ENCODE results near the gene TMEM154. TPM values are rescaled to one million over a fixed set of nuclear protein-coding genes. Genes with fewer than 3 reads are reported as not detected.

Gene TMEM154
- total RNA-seq, 2 experiments from 2014 or later: 13.6 to 16.7 TPM

- H3K36me3 Mint-ChIP-seq (ENCODE audit: low read depth): no peaks in the 10 kb centered on the region
- DNase-seq (no peak), ATAC-seq (ENCODE audit: poor library complexity) (no peak)
- H3K4me1 Mint-ChIP-seq (ENCODE audit: low read depth): peaks cover 21% of the 10 kb centered on the region
- H3K9me3 Mint-ChIP-seq: peaks cover 5% of the 10 kb centered on the region
- Histone ChIP-seq H3K27ac (ENCODE audit: low read depth in 1 of 2, low read length in 2 of 2) (no peak overlapping the region), H3K27me3 (ENCODE audit: control insufficient read depth in 1 of 2, insufficient read depth in 2 of 2, low read length in 2 of 2) (no peaks in the 10 kb centered on the region), H3K36me3 (ENCODE audit: insufficient read depth, low read length) (no peaks in the 10 kb centered on the region), H3K4me3 (ENCODE audit: low read length) (no peak overlapping the region), H3K9me3 (ENCODE audit: control insufficient read depth in 1 of 2, insufficient read depth in 1 of 2, low read length in 2 of 2) (no peaks in the 10 kb centered on the region), H3K4me1 (ENCODE audit: insufficient read depth, low read length) (peaks cover 19% of the 10 kb centered on the region)
- ChIA-PET CTCF (no interaction called here), POLR2A (interaction anchor here (1.0 kb wide), 1 partner anchor 28 kb away, joined by 3 read pairs; no protein-coding TSS in a partner anchor)
- intact Hi-C loops (cut with DNase I, micrococcal nuclease): no loop called here
- H3K4me3 Mint-ChIP-seq: no peak overlapping the region
- no peak for TF ChIP-seq CTCF (IDR thresholded peaks at IDR 0.05)
- H3K27me3 Mint-ChIP-seq: no peaks in the 10 kb centered on the region
- H3K27ac Mint-ChIP-seq: no peak overlapping the region
These were observed 98.1 kb downstream of the TMEM154 start for GRCh38 chr4:152581536-152582160.

GRCh38 chr4:152579916-152580315 lies 99.9 kb downstream of the TMEM154 start:
- Histone ChIP-seq H3K4me1 (ENCODE audit: insufficient read depth, low read length) (peaks cover 4% of the 10 kb centered on the region), H3K27ac (ENCODE audit: low read depth in 1 of 2, low read length in 2 of 2) (no peak overlapping the region), H3K27me3 (ENCODE audit: control insufficient read depth in 1 of 2, insufficient read depth in 2 of 2, low read length in 2 of 2) (no peaks in the 10 kb centered on the region), H3K9me3 (ENCODE audit: control insufficient read depth in 1 of 2, insufficient read depth in 1 of 2, low read length in 2 of 2) (no peaks in the 10 kb centered on the region), H3K4me3 (ENCODE audit: low read length) (no peak overlapping the region), H3K36me3 (ENCODE audit: insufficient read depth, low read length) (no peaks in the 10 kb centered on the region)
- intact Hi-C loops (cut with DNase I, micrococcal nuclease): no loop called here
- Mint-ChIP-seq H3K27me3 (no peaks in the 10 kb centered on the region), H3K9me3 (peaks cover 3% of the 10 kb centered on the region), H3K4me3 (no peak overlapping the region), H3K4me1 (ENCODE audit: low read depth) (peaks cover 6% of the 10 kb centered on the region), H3K36me3 (ENCODE audit: low read depth) (no peaks in the 10 kb centered on the region), H3K27ac (no peak overlapping the region)
- ATAC-seq (ENCODE audit: poor library complexity): no peak
- CTCF ChIA-PET: interaction anchor here (0.6 to 1.3 kb wide), 2 partner anchors 9 to 52 kb away, joined by 3 to 4 read pairs; no protein-coding TSS in a partner anchor
- TF ChIP-seq CTCF (IDR thresholded peaks at IDR 0.05): no peak
- no peak for DNase-seq
- POLR2A ChIA-PET: interaction anchor here (1.8 kb wide), 1 partner anchor 43 kb away, joined by 4 read pairs; the partner anchor contains the start of gene FBXW7

GRCh38 chr4:152579107-152579764 lies 100.6 kb downstream of the TMEM154 start:
- CTCF ChIA-PET: interaction anchor here (1.3 kb wide), 1 partner anchor 10 kb away, joined by 3 read pairs; no protein-coding TSS in a partner anchor
- POLR2A ChIA-PET: interaction anchor here (0.6 to 1.8 kb wide), 4 partner anchors 10 to 43 kb away, joined by 3 to 5 read pairs (median 4); partner anchors contain the start of gene FBXW7
- no peaks in the 10 kb centered on the region for H3K36me3 Mint-ChIP-seq (ENCODE audit: low read depth)

More at GRCh38 chr4:152579107-152579764, 100.6 kb downstream of the TMEM154 start:
- H3K27ac Mint-ChIP-seq: no peak overlapping the region
- H3K4me1 Mint-ChIP-seq (ENCODE audit: low read depth): no peaks in the 10 kb centered on the region
- no peaks in the 10 kb centered on the region for H3K27me3 ChIP-seq (ENCODE audit: control insufficient read depth in 1 of 2, insufficient read depth in 2 of 2, low read length in 2 of 2)
- H3K4me3 Mint-ChIP-seq: no peak overlapping the region
- intact Hi-C loops (cut with DNase I, micrococcal nuclease): no loop called here
- DNase-seq (no peak), ATAC-seq (ENCODE audit: poor library complexity) (no peak)
- H3K4me1 ChIP-seq (ENCODE audit: insufficient read depth, low read length): no peaks in the 10 kb centered on the region
- H3K9me3 ChIP-seq (ENCODE audit: control insufficient read depth in 1 of 2, insufficient read depth in 1 of 2, low read length in 2 of 2): no peaks in the 10 kb centered on the region
- peaks cover 3% of the 10 kb centered on the region for H3K9me3 Mint-ChIP-seq
- no peak overlapping the region for H3K27ac ChIP-seq (ENCODE audit: low read depth in 1 of 2, low read length in 2 of 2)
- no peak overlapping the region for H3K4me3 ChIP-seq (ENCODE audit: low read length)
- H3K27me3 Mint-ChIP-seq: no peaks in the 10 kb centered on the region
- no peak for TF ChIP-seq CTCF (IDR thresholded peaks at IDR 0.05)
- no peaks in the 10 kb centered on the region for H3K36me3 ChIP-seq (ENCODE audit: insufficient read depth, low read length)
